Colon (tissue), 2 donors: ENCODE results near the gene CACNA2D4.
"Not testable (repeated sequence)": the region's sequence is repeated elsewhere in the genome, so short reads cannot be mapped to it uniquely, and the experiment has no call there.

Experiments
- FAIRE-seq: peaks from 2 replicates; lab custom pipeline; 2012; peaks lifted over from hg19 to GRCh38; lab: Jason Lieb, UNC
- donor health status: control.
- donor health status: control.

The CACNA2D4 gene

GRCh38 chr12:1918081-1918883 is at the start of gene CACNA2D4:
Gene CACNA2D4 (minus strand): TSS chr12:1918652. CDS start chr12:1918473, 179 bp downstream.
- no peak for FAIRE-seq

- FAIRE-seq, result no peak
Measured at GRCh38 chr12:1966561-1967226, 48.2 kb upstream of the CACNA2D4 start.

- no peak for FAIRE-seq
Measured at GRCh38 chr12:1965916-1966315, 47.5 kb upstream of the CACNA2D4 start.

- no peak for FAIRE-seq
Measured at GRCh38 chr12:1962051-1963020, 43.9 kb upstream of the CACNA2D4 start.

- FAIRE-seq, result no peak
Measured at GRCh38 chr12:1956716-1957115, 38.3 kb upstream of the CACNA2D4 start.

- FAIRE-seq, result no peak
Measured at GRCh38 chr12:1949771-1950470, 31.5 kb upstream of the CACNA2D4 start.

- no peak for FAIRE-seq
Measured at GRCh38 chr12:1948883-1949282, 30.4 kb upstream of the CACNA2D4 start.

GRCh38 chr12:1947081-1947480 is 28.6 kb upstream of the CACNA2D4 start:
- FAIRE-seq, result no peak

- no peak for FAIRE-seq
Measured at GRCh38 chr12:1946296-1946695, 27.8 kb upstream of the CACNA2D4 start.

GRCh38 chr12:1945502-1945901 is 27.1 kb upstream of the CACNA2D4 start:
- not testable (repeated sequence) for FAIRE-seq

- no peak for FAIRE-seq
Measured at GRCh38 chr12:1939801-1940607, 21.6 kb upstream of the CACNA2D4 start.

GRCh38 chr12:1939331-1939730 is 20.9 kb upstream of the CACNA2D4 start:
- no peak for FAIRE-seq

- FAIRE-seq, result no peak
Measured at GRCh38 chr12:1937481-1938224, 19.2 kb upstream of the CACNA2D4 start.

- FAIRE-seq, result no peak
Measured at GRCh38 chr12:1936406-1937320, 18.2 kb upstream of the CACNA2D4 start.

- FAIRE-seq, result no peak
Measured at GRCh38 chr12:1935700-1936378, 17.4 kb upstream of the CACNA2D4 start.

GRCh38 chr12:1935242-1935641 is 16.8 kb upstream of the CACNA2D4 start:
- no peak for FAIRE-seq

GRCh38 chr12:1934831-1935230 is 16.4 kb upstream of the CACNA2D4 start:
- FAIRE-seq, result no peak

- FAIRE-seq, result no peak
Measured at GRCh38 chr12:1934068-1934467, 15.6 kb upstream of the CACNA2D4 start.
